NCI-H2227 treated with DMSO at 0.1 percent for 48 hours (cell line): ENCODE results near the gene PLA2G12A.
"Not testable (repeated sequence)": the region's sequence is repeated elsewhere in the genome, so short reads cannot be mapped to it uniquely, and the experiment has no call there.

Source experiments
- DNase-seq: peaks from one replicate; lab custom pipeline; 2025; lab: John Stamatoyannopoulos, UW

The PLA2G12A gene

GRCh38 chr4:109728385-109728784 is 1.5 kb downstream of the PLA2G12A start:
- peak; percentile 5 for DNase-seq

- DNase-seq = no peak
Measured at GRCh38 chr4:109723110-109723509, 6.8 kb downstream of the PLA2G12A start.

- DNase-seq = no peak
Measured at GRCh38 chr4:109722357-109722756, 7.5 kb downstream of the PLA2G12A start.

DNA sequence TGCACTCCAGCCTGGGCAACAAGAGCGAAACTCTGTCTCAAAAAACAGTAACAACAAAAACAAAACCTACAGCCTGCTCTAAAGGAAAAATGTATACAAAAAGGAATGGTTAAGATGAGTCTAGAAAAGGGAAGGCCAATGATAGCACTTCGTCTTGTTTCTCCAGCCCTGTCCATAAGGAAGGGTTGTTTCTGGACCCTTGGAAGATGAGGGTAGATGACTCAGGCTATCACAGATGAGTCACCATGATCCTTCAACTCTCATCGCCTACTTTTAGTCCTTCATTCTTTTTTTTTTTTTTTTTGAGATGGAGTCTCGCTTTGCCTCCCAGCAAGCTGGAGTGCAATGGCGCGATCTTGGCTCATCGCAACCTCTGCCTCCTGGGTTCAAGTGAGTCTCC is 8.8 kb downstream of the PLA2G12A start:
- no peak for DNase-seq

GRCh38 chr4:109719604-109720003 is 10.3 kb downstream of the PLA2G12A start:
- no peak for DNase-seq

DNA sequence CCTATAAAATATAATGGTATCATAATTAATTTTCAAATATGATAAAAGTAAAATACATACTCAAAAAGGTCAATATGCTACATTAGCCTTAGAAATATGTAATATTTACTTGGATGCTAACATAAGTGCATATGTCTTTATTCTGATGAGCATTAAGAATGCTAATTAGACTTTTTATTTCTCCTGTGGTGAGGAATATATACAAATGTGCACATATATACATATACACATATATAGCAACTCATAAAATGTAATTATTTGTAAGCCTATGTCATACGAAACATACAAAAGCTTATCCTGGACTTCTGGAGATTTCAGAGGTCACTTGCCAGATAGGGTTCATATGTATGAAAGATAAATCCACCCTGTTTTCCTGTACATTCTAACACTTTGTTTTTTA is 11.1 kb downstream of the PLA2G12A start:
- no peak for DNase-seq

- DNase-seq = no peak
Measured at GRCh38 chr4:109713500-109713899, 16.4 kb downstream of the PLA2G12A start.

- no peak for DNase-seq
Measured at GRCh38 chr4:109708990-109709389, 20.9 kb downstream of the PLA2G12A start.

DNA sequence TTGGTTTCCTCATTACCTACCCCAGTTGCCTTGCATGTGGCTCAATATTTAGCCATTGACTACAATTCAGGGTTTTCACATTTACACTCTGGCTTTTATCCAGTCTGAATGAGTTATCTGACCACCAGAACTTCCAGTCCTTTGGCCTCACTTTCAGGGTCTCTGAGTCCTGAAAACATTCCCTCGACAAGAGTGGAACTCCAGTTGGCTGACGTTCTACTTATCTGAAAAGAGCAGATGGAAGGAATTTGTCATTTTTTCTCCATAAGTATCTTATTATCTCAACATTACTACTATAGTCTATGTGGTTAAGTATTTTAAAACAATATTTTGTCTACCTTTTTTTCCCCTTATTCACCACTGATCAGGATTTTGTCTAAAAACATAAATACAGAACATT is 21.4 kb downstream of the PLA2G12A start:
- no peak for DNase-seq

GRCh38 chr4:109703664-109704361 is 26.1 kb downstream of the PLA2G12A start:
- no peak for DNase-seq

DNA sequence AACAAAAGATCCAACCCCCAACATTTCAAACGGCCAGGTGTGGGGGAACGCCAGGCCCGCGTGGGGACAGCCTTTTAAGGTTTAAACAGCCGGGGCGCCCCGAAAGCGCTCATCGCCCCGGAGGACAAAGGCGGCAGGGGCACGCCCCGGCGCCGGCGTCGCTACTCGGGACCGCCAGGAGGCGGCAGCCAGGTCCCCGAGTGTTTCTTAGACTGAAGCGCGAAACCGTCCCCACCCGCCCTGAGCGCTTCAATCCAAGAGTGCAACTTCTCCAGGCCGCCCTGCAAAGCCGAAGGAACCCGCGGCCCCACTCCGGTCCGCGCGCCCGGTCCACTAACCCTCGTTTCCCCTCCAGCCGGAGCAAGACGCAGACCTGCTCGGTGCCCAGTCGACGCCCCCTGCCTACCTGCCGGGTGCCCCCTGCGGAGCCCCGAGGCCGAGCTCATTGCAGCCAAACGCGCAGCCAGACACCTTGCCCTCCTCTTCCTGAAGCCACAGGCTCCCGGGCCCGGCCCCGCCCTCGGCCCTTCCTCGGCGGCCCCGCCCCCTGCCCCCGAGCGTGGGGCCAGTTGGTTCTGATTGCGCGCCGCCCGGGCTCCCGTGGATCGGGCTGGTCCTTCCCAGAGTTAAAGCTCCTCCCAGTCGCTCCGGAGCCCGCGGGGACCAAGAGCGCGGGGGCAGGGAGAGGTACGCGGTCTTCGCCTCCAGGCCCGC is 26.8 kb downstream of the PLA2G12A start, which contains the start of gene CASP6:
Gene CASP6, minus strand, starts transcription at position 496 of the 714 bp plus-strand sequence. Its CDS starts 50 bp downstream, at position 446.
- peak; percentile 75 for DNase-seq

DNA sequence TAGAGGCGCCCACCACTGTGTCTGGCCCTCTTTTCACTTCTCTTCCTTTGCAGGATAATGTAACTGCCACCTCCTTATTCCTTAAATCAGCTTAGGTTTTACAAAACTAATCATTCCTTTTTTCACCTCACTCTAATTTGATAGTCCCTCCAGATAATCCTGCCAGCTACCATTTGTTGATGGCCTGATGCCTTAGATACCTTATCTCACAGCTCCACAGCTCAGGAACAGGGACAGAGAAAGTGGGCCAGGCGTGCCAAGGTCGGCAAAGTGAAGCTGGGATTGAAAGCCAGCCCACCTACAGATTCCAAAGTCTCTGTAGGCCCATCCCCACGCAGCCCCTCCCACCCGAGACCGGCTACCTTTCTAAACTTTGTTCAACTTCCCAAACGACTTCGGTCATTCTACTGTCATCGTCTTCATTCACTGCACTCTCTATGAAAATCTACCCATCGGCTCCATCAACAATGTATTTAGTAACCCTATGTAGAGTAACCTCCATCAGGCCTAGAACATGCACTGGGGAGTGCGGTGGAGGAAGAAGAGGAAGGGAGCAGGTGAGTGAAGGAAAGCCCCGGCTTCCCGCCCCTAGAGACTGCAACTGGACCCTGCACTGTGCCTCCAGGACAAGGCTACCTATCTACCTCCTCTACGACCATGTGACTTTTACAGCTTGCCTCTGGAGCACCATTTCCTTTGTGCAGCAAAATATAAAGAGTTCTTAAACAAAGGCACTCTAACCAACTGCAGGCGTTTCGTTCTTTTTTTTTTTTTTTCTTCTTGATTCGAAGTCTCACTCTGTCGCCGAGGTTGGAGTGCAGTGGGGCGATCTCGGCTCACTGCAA is 28.1 kb downstream of the PLA2G12A start:
- no peak for DNase-seq

GRCh38 chr4:109699553-109700225 is 30.2 kb downstream of the PLA2G12A start:
- no peak for DNase-seq

DNA sequence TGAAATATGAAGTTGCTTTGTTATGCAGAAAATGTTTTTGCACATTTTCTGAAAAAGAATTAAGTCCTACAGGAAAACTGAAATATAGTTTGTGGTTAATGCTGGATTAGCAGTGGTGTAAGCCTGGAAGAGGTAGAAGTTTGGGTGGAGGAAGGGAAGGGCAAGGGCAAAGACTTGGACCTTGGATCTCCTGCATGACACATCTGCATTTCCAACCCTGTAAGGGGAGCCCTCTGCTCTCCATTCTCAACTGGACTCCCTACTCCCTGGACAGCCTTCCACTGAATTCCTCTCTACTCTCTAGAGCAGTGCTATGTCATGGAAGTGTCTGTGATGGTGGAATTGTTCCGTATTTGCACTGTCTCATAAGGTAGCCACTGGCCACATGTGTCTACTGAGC is 31.2 kb downstream of the PLA2G12A start:
- DNase-seq = no peak

- no peak for DNase-seq
Measured at GRCh38 chr4:109691411-109691920, 38.4 kb downstream of the PLA2G12A start.

GRCh38 chr4:109690690-109691410 is 39.0 kb downstream of the PLA2G12A start:
- DNase-seq = no peak

DNA sequence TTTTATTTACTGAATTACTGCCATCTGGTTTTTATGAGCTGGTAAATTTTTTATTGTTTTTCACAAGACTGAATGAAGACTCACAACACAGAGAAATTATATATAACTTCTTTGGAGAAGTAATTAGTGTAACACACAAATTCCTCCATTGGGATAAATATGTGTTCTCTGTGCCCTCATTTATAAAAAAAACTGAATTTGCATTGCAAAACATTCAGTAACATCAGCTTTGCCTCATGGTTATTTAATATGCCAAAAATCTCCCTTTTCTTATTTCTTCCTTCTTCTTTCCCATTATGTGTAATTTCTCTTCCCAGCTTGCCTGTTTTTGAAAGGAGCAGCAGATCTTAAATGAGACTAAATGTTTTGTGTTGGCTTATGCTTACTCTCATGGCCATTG is 45.1 kb downstream of the PLA2G12A start:
- no peak for DNase-seq

GRCh38 chr4:109683621-109684253 is 46.1 kb downstream of the PLA2G12A start:
- DNase-seq = no peak

DNA sequence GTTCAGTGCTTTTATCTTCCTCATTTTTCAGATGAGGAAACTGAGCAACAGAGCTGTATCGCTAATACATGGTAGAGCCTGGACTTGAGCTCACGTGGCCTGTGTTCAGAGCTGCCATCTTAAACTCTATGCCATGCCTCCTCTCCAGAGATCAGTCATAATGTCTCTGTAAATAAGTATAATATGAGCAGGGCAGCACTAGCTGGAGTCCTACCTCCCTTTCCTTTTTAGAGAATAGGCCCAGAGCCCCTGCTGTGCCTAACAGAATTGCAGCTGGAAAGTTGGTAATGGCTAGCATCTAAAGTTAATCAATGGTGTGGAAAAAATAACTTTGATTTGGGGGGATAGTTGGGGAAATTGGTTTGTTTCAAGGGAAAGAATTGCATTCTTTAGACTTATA is 47.0 kb downstream of the PLA2G12A start:
- DNase-seq = no peak

- not testable (repeated sequence) for DNase-seq
Measured at GRCh38 chr4:109678925-109679324, 50.9 kb downstream of the PLA2G12A start.

GRCh38 chr4:109678472-109678871 is 51.4 kb downstream of the PLA2G12A start:
- DNase-seq = not testable (repeated sequence)
